H9 (cell line): ENCODE results near the gene CACNB4. TPM values are rescaled to one million over a fixed set of nuclear protein-coding genes. Genes with fewer than 3 reads are reported as not detected.

Source experiments
- DNase-seq: peaks from one replicate; pipeline ENCODE4 v3.0.0-alpha.2; 2017
- H2AFZ ChIP-seq: one replicate; pipeline ENCODE4 v1.6.1; 2013; ENCODE audit warnings: mild to moderate bottlenecking, low read length, control low read depth, moderate library complexity
- H2AK5ac ChIP-seq: 2 replicates; pipeline ENCODE4 v1.6.1; 2013; ENCODE audit warnings: low read length, control low read depth, mixed read lengths; ENCODE audit not compliant: insufficient read length
- H2BK120ac ChIP-seq: one replicate; pipeline ENCODE4 v1.6.1; 2013; ENCODE audit warnings: low read depth, mild to moderate bottlenecking, low read length, control low read depth, inconsistent platforms; ENCODE audit not compliant: poor library complexity, severe bottlenecking
- H2BK12ac ChIP-seq: 2 replicates; pipeline ENCODE4 v1.6.1; 2013; ENCODE audit warnings: low read length, control low read depth, mixed read lengths, low read depth; ENCODE audit not compliant: insufficient read length
- H2BK15ac ChIP-seq: 2 replicates; pipeline ENCODE4 v1.6.1; 2013; ENCODE audit warnings: low read depth, low read length, control low read depth
- H2BK20ac ChIP-seq: one replicate; pipeline ENCODE4 v1.6.1; 2013; ENCODE audit warnings: low read depth, mild to moderate bottlenecking, low read length, control low read depth, inconsistent platforms; ENCODE audit not compliant: poor library complexity, severe bottlenecking
- H2BK5ac ChIP-seq: 2 replicates; pipeline ENCODE4 v1.6.1; 2013; ENCODE audit warnings: low read length, control low read depth, mixed read lengths; ENCODE audit not compliant: insufficient read length
- H3K14ac ChIP-seq: 2 replicates; pipeline ENCODE4 v1.6.1; 2013; ENCODE audit warnings: low read length, control low read depth; ENCODE audit not compliant: insufficient read depth
- H3K18ac ChIP-seq: 2 replicates; pipeline ENCODE4 v1.6.1; 2013; ENCODE audit warnings: low read depth, mild to moderate bottlenecking, mixed read lengths, low read length, control low read depth; ENCODE audit not compliant: insufficient read length
- H3K23ac ChIP-seq: 2 replicates; pipeline ENCODE4 v1.6.1; 2013; ENCODE audit warnings: low read length, control low read depth, mixed read lengths, low read depth; ENCODE audit not compliant: insufficient read length
- H3K23me2 ChIP-seq: 2 replicates; pipeline ENCODE4 v1.6.1; 2013; ENCODE audit warnings: low read depth, mild to moderate bottlenecking, mixed read lengths, low read length, control low read depth; ENCODE audit not compliant: insufficient read length, poor library complexity, severe bottlenecking
- H3K27ac ChIP-seq: 2 replicates; pipeline ENCODE4 v1.5.1; 2013; ENCODE audit warnings: low read length, control low read depth, mixed read lengths, low read depth; ENCODE audit not compliant: insufficient read length
- H3K27me3 ChIP-seq: 2 replicates; pipeline ENCODE4 v1.6.1; 2013; ENCODE audit warnings: low read length, control low read depth, inconsistent platforms; ENCODE audit not compliant: insufficient read depth
- H3K4ac ChIP-seq: 2 replicates; pipeline ENCODE4 v1.6.1; 2013; ENCODE audit warnings: low read depth, mild to moderate bottlenecking, control low read depth, inconsistent platforms, low read length, moderate library complexity
- H3K4me1 ChIP-seq: 2 replicates; pipeline ENCODE4 v1.6.1; 2013; ENCODE audit warnings: low read length, control low read depth, inconsistent platforms; ENCODE audit not compliant: insufficient read depth
- H3K4me2 ChIP-seq: 2 replicates; pipeline ENCODE4 v1.6.1; 2013; ENCODE audit warnings: low read length, control low read depth, mixed read lengths; ENCODE audit not compliant: insufficient read length, insufficient read depth
- H3K56ac ChIP-seq: 2 replicates; pipeline ENCODE4 v1.6.1; 2013; ENCODE audit warnings: low read depth, mild to moderate bottlenecking, mixed read lengths, low read length, control low read depth; ENCODE audit not compliant: insufficient read length
- H3K79me1 ChIP-seq: 2 replicates; pipeline ENCODE4 v1.6.1; 2013; ENCODE audit warnings: low read depth, mild to moderate bottlenecking, moderate library complexity, low read length, control low read depth, inconsistent platforms; ENCODE audit not compliant: insufficient read depth, poor library complexity, severe bottlenecking
- H3K79me2 ChIP-seq: 2 replicates; pipeline ENCODE4 v1.6.1; 2013; ENCODE audit warnings: low read length, control low read depth, inconsistent platforms; ENCODE audit not compliant: insufficient read depth
- H3K9ac ChIP-seq: 2 replicates; pipeline ENCODE4 v1.6.1; 2013; ENCODE audit warnings: low read length, control low read depth, mixed read lengths; ENCODE audit not compliant: insufficient read length; ENCODE audit errors: extremely low read depth
- H3K9me3 ChIP-seq: one replicate; pipeline ENCODE4 v1.6.1; 2013; ENCODE audit warnings: low read depth, low read length, inconsistent platforms; ENCODE audit not compliant: control insufficient read depth
- H3T11ph ChIP-seq: one replicate; pipeline ENCODE4 v1.6.1; 2013; ENCODE audit warnings: mild to moderate bottlenecking, low read length, control low read depth, inconsistent platforms
- H4K20me1 ChIP-seq: one replicate; pipeline ENCODE4 v1.6.1; 2013; ENCODE audit not compliant: control insufficient read depth, insufficient read length, insufficient read depth
- H4K5ac ChIP-seq: 2 replicates; pipeline ENCODE4 v1.6.1; 2013; ENCODE audit warnings: low read depth, mild to moderate bottlenecking, mixed read lengths, low read length, control low read depth; ENCODE audit not compliant: insufficient read length
- H4K8ac ChIP-seq: replicated peaks from 2 replicates; pipeline ENCODE4 v1.6.1; 2013; ENCODE audit warnings: low read length, control low read depth, mixed read lengths, low read depth; ENCODE audit not compliant: insufficient read length
- H4K91ac ChIP-seq: 2 replicates; pipeline ENCODE4 v1.6.1; 2013; ENCODE audit warnings: low read depth, mild to moderate bottlenecking, moderate library complexity, mixed read lengths, low read length, control low read depth; ENCODE audit not compliant: insufficient read length
- H3K27ac Mint-ChIP-seq, 3 experiments: 2 replicates in 2 of 3; 3 replicates in 1 of 3; pipeline ENCODE4 v1.8.0; 2020 to 2021; ENCODE audit warnings: mixed read lengths in 3 of 3, mild to moderate bottlenecking in 1 of 3, moderate library complexity in 1 of 3
- H3K27me3 Mint-ChIP-seq: 2 replicates; pipeline ENCODE4 v1.8.0; 2021; ENCODE audit warnings: low read depth, mild to moderate bottlenecking, moderate library complexity, mixed read lengths
- H3K36me3 Mint-ChIP-seq, 3 experiments: 2 replicates in 2 of 3; 3 replicates in 1 of 3; pipeline ENCODE4 v1.8.0; 2020 to 2021; ENCODE audit warnings: low read depth in 3 of 3, mixed read lengths in 3 of 3; ENCODE audit not compliant: insufficient read depth in 1 of 3
- H3K4me1 Mint-ChIP-seq, 2 experiments: 2 replicates each; pipeline ENCODE4 v1.8.0; 2020; ENCODE audit warnings: mixed read lengths in 2 of 2
- H3K4me3 Mint-ChIP-seq, 2 experiments: 2 replicates in 1 of 2; 3 replicates in 1 of 2; pipeline ENCODE4 v1.8.0; 2020 to 2021; ENCODE audit warnings: mild to moderate bottlenecking in 2 of 2, mixed read lengths in 2 of 2, moderate library complexity in 1 of 2
- H3K9me3 Mint-ChIP-seq, 2 experiments: 2 replicates in 1 of 2; 3 replicates in 1 of 2; pipeline ENCODE4 v1.8.0; 2020; ENCODE audit warnings: mild to moderate bottlenecking in 2 of 2, mixed read lengths in 2 of 2, moderate library complexity in 1 of 2
- CTCF ChIP-seq: fragments of 200-600 bp; sonication (generic); conservative IDR thresholded peaks from 3 replicates; pipeline ENCODE4 v1.8.0; 2021; ENCODE audit warnings: antibody characterized with exemption, mild to moderate bottlenecking
- WGBS: extraction: QIAGEN DNeasy Blood & Tissue Kit; methylation state at CpG from one replicate; pipeline ENCODE4 v1.1.7; 2013; ENCODE audit warnings: missing lambda C conversion rate, low lambda C conversion rate, mixed read lengths; ENCODE audit not compliant: insufficient read length; ENCODE audit errors: extremely low coverage; 5-methylcytosine and 5-hydroxymethylcytosine counted together
- total RNA-seq: library from RNA; stranded (reverse); gene quantifications from 2 replicates; pipeline ENCODE4 v1.2.1, GENCODE V29; 2021

The CACNB4 gene
- total RNA-seq, 1 experiment from 2014 or later = 1.4 TPM

GRCh38 chr2:151899156-151899555 lies 199.7 kb downstream of the CACNB4 start:
- H3K4me3 Mint-ChIP-seq = no peak overlapping the region
- H3K14ac ChIP-seq = no peak overlapping the region
- no CpG with 5 or more reads among the region's 1 CpG for WGBS

More at GRCh38 chr2:151899156-151899555, 199.7 kb downstream of the CACNB4 start:
- H3K23ac ChIP-seq = no peak overlapping the region
- no peak overlapping the region for H4K8ac ChIP-seq
- no peak overlapping the region for H3K18ac ChIP-seq
- H2AFZ ChIP-seq = no peak overlapping the region
- no peaks in the 10 kb centered on the region for H3K79me1 ChIP-seq
- DNase-seq = no peak
- H3T11ph ChIP-seq = no peak overlapping the region
- no peak overlapping the region for H2BK15ac ChIP-seq
- no peak overlapping the region for H3K27ac Mint-ChIP-seq
- H3K4ac ChIP-seq = no peak overlapping the region
- no peak overlapping the region for H4K5ac ChIP-seq
- no peak overlapping the region for H2BK5ac ChIP-seq
- H2BK12ac ChIP-seq = no peak overlapping the region
- no peak overlapping the region for H2BK120ac ChIP-seq
- H3K36me3 Mint-ChIP-seq = peaks cover 0 to 6% (median 0%) of the 10 kb centered on the region in 3 experiments; a peak in 2 of 7 replicates
- peaks cover 9 to 12% of the 10 kb centered on the region in 2 experiments for H3K9me3 Mint-ChIP-seq
- no peak overlapping the region for H3K56ac ChIP-seq
- no peak overlapping the region for H4K91ac ChIP-seq
- no peak overlapping the region for H3K27ac ChIP-seq
- H3K27me3 Mint-ChIP-seq = no peaks in the 10 kb centered on the region
- no peaks in the 10 kb centered on the region for H4K20me1 ChIP-seq
- H2BK20ac ChIP-seq = no peak overlapping the region
- no peak for TF ChIP-seq CTCF
- no peaks in the 10 kb centered on the region; the same call in 1 of the 2 replicates for H3K27me3 ChIP-seq
- H3K23me2 ChIP-seq = no peaks in the 10 kb centered on the region
- H2AK5ac ChIP-seq = no peak overlapping the region
- no peaks in the 10 kb centered on the region for H3K4me1 ChIP-seq
- H3K9me3 ChIP-seq = peaks cover 4% of the 10 kb centered on the region
- no peak overlapping the region for H3K4me2 ChIP-seq
- no peak overlapping the region for H3K9ac ChIP-seq
- no peaks in the 10 kb centered on the region for H3K4me1 Mint-ChIP-seq
- H3K79me2 ChIP-seq = no peaks in the 10 kb centered on the region
